ENCODE results near the gene CHST8.

DNA sequence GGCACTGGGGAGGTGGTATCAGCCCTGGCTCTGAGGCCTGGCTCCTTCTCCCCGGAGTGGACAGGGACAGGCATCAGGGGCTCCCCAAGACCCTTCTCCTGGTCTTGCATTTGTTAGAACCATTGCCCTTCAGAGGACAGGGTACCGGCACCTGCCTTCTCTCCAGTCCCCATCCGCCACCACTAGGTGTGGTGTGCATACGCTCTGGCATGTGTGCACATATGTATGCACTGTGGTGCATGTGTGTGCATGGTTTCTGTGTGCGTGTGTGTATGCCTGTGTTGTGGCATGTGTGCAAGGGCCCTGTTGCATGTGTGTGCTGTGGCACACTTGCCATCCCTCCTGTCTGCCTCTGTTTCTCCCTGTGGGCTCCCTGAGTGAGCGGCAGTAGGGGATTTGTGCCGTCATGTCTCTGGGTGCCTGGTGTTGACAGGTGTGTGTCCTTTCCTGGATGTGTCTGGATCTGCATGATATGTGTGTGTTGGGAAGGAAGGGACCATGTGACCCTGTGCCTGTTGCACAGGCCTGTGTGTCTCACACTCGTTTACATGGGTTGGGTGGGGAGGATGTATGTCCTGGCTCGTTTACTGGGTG lies 184.2 kb downstream of the CHST8 start:
- TF ChIP-seq, protein P1, sequence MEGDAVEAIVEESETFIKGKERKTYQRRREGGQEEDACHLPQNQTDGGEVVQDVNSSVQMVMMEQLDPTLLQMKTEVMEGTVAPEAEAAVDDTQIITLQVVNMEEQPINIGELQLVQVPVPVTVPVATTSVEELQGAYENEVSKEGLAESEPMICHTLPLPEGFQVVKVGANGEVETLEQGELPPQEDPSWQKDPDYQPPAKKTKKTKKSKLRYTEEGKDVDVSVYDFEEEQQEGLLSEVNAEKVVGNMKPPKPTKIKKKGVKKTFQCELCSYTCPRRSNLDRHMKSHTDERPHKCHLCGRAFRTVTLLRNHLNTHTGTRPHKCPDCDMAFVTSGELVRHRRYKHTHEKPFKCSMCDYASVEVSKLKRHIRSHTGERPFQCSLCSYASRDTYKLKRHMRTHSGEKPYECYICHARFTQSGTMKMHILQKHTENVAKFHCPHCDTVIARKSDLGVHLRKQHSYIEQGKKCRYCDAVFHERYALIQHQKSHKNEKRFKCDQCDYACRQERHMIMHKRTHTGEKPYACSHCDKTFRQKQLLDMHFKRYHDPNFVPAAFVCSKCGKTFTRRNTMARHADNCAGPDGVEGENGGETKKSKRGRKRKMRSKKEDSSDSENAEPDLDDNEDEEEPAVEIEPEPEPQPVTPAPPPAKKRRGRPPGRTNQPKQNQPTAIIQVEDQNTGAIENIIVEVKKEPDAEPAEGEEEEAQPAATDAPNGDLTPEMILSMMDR (conservative IDR thresholded peaks at IDR 0.05; ENCODE audit: low read depth in 2 of 2): no peak
- TF ChIP-seq STAT1 (IDR thresholded peaks at IDR 0.05; ENCODE audit: unreplicated experiment): no peak
- no peak for TF ChIP-seq EZH2 (IDR thresholded peaks at IDR 0.05; ENCODE audit: low read depth, unreplicated experiment)
- TF ChIP-seq ZNF331 (CRISPR knock-in tag; IDR thresholded peaks at IDR 0.05; ENCODE audit: low read depth): no peak
- TF ChIP-seq, protein P2, sequence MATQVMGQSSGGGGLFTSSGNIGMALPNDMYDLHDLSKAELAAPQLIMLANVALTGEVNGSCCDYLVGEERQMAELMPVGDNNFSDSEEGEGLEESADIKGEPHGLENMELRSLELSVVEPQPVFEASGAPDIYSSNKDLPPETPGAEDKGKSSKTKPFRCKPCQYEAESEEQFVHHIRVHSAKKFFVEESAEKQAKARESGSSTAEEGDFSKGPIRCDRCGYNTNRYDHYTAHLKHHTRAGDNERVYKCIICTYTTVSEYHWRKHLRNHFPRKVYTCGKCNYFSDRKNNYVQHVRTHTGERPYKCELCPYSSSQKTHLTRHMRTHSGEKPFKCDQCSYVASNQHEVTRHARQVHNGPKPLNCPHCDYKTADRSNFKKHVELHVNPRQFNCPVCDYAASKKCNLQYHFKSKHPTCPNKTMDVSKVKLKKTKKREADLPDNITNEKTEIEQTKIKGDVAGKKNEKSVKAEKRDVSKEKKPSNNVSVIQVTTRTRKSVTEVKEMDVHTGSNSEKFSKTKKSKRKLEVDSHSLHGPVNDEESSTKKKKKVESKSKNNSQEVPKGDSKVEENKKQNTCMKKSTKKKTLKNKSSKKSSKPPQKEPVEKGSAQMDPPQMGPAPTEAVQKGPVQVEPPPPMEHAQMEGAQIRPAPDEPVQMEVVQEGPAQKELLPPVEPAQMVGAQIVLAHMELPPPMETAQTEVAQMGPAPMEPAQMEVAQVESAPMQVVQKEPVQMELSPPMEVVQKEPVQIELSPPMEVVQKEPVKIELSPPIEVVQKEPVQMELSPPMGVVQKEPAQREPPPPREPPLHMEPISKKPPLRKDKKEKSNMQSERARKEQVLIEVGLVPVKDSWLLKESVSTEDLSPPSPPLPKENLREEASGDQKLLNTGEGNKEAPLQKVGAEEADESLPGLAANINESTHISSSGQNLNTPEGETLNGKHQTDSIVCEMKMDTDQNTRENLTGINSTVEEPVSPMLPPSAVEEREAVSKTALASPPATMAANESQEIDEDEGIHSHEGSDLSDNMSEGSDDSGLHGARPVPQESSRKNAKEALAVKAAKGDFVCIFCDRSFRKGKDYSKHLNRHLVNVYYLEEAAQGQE (IDR thresholded peaks at IDR 0.05; ENCODE audit: unreplicated experiment): no peak
- TF ChIP-seq POLR2AphosphoS5 (IDR thresholded peaks at IDR 0.05; ENCODE audit: low read depth): no peak
- no peak for TF ChIP-seq EZH2phosphoT487 (IDR thresholded peaks at IDR 0.05; ENCODE audit: unreplicated experiment)
- TF ChIP-seq ZNF114 (CRISPR knock-in tag; IDR thresholded peaks at IDR 0.05): no peak
- no peak for TF ChIP-seq CREB1 (CRISPR knock-in tag; IDR thresholded peaks at IDR 0.05; ENCODE audit: low read depth)
- no peak for TF ChIP-seq JUNB (IDR thresholded peaks at IDR 0.05; ENCODE audit: unreplicated experiment)
- no peak for TF ChIP-seq NANOG (IDR thresholded peaks at IDR 0.05; ENCODE audit: borderline replicate concordance)
- TF ChIP-seq, protein P3, sequence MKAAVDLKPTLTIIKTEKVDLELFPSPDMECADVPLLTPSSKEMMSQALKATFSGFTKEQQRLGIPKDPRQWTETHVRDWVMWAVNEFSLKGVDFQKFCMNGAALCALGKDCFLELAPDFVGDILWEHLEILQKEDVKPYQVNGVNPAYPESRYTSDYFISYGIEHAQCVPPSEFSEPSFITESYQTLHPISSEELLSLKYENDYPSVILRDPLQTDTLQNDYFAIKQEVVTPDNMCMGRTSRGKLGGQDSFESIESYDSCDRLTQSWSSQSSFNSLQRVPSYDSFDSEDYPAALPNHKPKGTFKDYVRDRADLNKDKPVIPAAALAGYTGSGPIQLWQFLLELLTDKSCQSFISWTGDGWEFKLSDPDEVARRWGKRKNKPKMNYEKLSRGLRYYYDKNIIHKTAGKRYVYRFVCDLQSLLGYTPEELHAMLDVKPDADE (IDR thresholded peaks at IDR 0.05): no peak
- TF ChIP-seq ZNF462 (CRISPR knock-in tag; IDR thresholded peaks at IDR 0.05): no peak

Data from GM23338 (cell line).